Ramos (cell line): ENCODE measurements around the gene ITPKC.

Experiments
- in situ Hi-C: fragments of 300-500 bp; cut with MboI; formaldehyde crosslinking; loops from one replicate; pipeline ENCODE4 v1.14.3; 2022; ENCODE audit warnings: low sequenced_read_pairs; ENCODE audit not compliant: unreplicated experiment

Gene ITPKC

GRCh38 chr19:40737102-40737644 is 20.3 kb downstream of the ITPKC start:
- in situ Hi-C loops: no loop called here

- in situ Hi-C loops: no loop called here
Observed at GRCh38 chr19:40739030-40739839, 22.3 kb downstream of the ITPKC start.

- in situ Hi-C loops: no loop called here
Observed at GRCh38 chr19:40739871-40740703, 23.2 kb downstream of the ITPKC start.

- in situ Hi-C loops: no loop called here
Observed at GRCh38 chr19:40740747-40741146, 23.8 kb downstream of the ITPKC start.

- in situ Hi-C loops: no loop called here
Observed at GRCh38 chr19:40741527-40742390, 24.8 kb downstream of the ITPKC start.

GRCh38 chr19:40742477-40742876 is 25.6 kb downstream of the ITPKC start:
- in situ Hi-C loops: no loop called here

- in situ Hi-C loops: no loop called here
Observed at GRCh38 chr19:40742886-40743285, 26.0 kb downstream of the ITPKC start.

GRCh38 chr19:40743926-40744325 is 27.0 kb downstream of the ITPKC start:
- in situ Hi-C loops: no loop called here

GRCh38 chr19:40744554-40745401 is 27.9 kb downstream of the ITPKC start:
- in situ Hi-C loops: loop anchor here (5.0 kb wide), 1 partner anchor 63 kb away; no protein-coding TSS in a partner anchor

GRCh38 chr19:40745402-40745780 is 28.5 kb downstream of the ITPKC start:
- in situ Hi-C loops: loop anchor here (5.0 kb wide), 1 partner anchor 62 kb away; no protein-coding TSS in a partner anchor

- in situ Hi-C loops: loop anchor here (5.0 kb wide), 1 partner anchor 60 kb away; no protein-coding TSS in a partner anchor
Observed at GRCh38 chr19:40747536-40747935, 30.6 kb downstream of the ITPKC start.

- in situ Hi-C loops: no loop called here
Observed at GRCh38 chr19:40750058-40750873, 33.4 kb downstream of the ITPKC start, which contains the start of gene ACTMAP. Gene ACTMAP (minus strand): TSS chr19:40750477. CDS start chr19:40749803, 674 bp downstream.

- in situ Hi-C loops: no loop called here
Observed at GRCh38 chr19:40750874-40751537, 34.1 kb downstream of the ITPKC start, which contains the start of gene SNRPA. Gene SNRPA (plus strand): TSS chr19:40751203. CDS start chr19:40751409, 206 bp downstream.

- in situ Hi-C loops: no loop called here
Observed at GRCh38 chr19:40752257-40752781, 35.4 kb downstream of the ITPKC start.

GRCh38 chr19:40754611-40755247 is 37.8 kb downstream of the ITPKC start:
- in situ Hi-C loops: no loop called here

- in situ Hi-C loops: no loop called here
Observed at GRCh38 chr19:40755248-40755624, 38.3 kb downstream of the ITPKC start.

- in situ Hi-C loops: no loop called here
Observed at GRCh38 chr19:40755791-40756190, 38.9 kb downstream of the ITPKC start.
